Activated CD4-positive, alpha-beta T cell treated with anti-CD3 and anti-CD28 coated beads for 1 hour (primary cell): ENCODE measurements around the gene MAPK8.
"Not testable (repeated sequence)": the region's sequence is repeated elsewhere in the genome, so short reads cannot be mapped to it uniquely, and the experiment has no call there.

Experiments used
- DNase-seq: peaks from one replicate; pipeline ENCODE4 v3.0.0-alpha.2; 2020

Gene MAPK8

DNA sequence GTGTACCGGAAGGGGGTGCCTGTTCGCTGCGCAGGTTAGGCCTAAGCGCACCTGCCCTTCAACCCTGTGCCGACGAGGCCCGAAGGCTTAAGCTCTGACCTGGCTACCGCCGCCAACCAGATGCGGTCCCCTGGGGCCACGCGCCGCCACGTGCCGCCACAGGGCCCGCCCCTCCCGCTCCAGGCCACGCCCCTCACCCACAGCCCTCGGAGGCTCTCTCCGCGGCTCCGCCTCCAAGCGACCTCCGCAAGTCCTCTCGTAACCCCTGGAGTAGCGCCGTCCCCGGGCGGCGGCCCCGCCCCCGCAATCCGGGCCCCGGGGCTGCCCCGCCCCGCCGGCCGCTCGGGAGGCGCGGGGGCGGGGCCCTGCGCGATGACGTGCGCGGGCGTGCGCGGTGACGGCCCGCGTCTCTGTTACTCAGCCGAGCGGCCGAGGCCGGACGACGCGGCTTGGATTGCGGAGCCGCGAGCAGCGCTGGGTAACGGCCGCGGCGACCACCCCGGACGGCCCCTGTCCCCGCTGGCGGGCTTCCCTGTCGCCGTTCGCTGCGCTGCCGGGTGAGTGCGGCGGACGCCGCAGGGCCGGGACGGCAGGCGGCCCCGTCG lies at the start of gene MAPK8:
Gene MAPK8, plus strand, starts transcription at position 413 of the 605 bp plus-strand sequence. CDS start 94,984 bp downstream, outside the sequence.
- peak; percentile 88 for DNase-seq

DNA sequence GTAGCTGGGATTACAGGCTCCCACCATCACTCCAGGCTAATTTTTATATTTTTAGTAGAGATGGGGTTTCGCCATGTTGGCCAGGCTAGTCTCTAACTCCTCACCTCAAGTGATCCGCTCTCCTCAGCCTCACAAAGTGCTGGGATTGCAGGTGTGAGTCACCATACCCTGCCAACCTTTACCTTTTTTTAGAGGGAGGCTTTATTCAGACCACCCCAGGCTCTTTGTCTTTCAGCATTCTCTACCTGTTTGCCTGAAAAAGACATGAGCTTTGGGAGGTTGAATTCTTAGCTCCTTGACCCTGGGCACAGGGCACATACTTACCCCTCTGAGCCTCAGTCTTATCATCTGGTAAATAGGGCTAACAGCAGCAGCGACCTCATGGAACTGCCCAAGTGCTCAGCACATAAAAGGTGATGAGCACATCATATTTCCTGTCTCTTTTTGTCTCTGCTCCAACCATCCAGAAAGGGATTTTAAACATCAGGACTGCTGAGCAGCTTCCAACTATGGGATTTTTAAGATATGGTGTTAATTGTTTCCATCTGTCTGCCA lies 49.0 kb upstream of the MAPK8 start:
- DNase-seq = no peak

DNA sequence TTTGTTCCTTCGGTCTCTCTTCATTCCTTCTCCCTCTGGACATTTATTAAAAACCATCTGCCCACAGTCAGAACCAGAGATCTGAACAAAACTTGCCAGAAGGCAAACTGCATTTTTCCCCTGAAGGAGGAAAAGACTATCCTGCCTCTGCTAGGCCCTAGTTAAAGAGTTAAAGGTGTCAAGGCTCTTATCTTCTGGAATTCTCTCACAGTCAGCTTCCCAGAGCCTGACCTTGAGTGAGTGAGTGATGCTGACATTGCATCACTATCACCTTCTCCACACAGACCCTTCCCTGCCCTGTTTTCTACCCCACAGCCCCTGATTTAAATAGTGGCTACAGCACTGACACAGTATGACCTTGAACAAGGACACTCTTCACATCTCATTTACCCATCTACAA lies 48.4 kb upstream of the MAPK8 start:
- DNase-seq = no peak

DNA sequence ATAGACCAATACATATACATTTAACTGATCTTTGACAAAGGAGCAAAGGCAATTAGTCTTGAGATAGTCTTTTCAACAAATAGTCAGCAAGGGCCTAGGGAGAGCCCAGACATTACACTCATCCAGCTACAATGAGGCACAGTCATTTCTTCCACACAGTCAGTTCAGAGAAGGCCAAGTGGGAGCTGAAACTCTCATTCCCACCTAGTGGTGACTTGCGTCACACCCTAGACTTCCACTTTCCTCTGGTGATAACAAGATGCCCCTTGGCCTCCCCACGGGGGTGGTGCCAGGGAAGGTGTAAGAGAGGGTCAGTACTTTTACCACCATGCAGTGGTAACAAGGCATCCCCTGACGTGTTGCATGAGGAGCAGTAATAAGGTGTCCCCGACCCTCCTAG lies 39.9 kb upstream of the MAPK8 start:
- no peak for DNase-seq

DNA sequence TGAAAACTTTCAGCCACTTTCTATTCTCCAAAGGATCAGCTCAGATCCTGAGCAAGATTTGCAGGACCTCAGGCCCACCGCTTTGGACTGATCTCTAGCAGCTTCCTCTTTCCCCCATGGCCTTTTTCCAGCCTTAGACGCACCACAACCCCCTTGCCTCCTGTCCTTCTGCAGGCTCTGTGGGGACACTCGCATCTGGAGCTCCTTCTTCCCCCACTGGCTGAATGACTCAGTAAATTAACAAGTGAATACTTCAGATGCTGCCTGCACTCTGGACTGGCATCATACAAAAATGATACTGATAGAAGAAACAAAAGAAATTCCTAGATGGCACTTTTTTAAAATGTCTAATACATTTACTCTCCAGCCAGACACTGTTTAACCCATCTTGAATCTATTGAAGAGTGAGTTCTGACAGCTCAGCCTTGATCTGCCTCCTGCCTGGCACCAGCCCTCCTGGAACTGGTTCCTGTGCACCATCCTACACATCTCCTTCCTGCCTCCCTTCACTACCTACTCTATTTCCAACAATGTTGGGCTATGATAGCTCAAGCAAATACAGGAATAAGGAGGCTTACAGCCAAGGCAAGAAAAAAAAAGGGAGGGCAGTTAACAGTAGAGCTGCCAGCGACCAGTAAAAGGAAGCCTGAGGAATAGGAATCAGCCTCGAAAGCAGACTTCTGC lies 35.3 kb upstream of the MAPK8 start:
- DNase-seq = no peak

DNA sequence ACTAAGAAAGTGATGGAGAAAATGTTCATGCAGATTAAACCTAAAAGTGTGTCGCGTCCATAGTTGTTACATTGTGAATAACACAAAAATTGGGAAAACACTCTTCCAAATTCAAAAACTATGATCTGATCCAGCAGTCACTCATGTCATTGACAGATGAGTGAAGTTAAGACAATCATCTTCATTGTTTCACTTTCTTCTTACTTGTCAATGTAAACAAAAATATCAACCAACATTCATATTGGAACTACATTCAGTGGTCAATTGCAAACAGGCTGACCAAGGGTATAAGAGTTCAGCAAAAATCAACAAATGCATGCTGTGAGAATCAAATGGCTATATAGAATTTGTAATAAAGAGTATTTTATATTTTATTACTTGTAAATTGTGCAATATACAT lies 33.8 kb upstream of the MAPK8 start:
- DNase-seq = no peak

DNA sequence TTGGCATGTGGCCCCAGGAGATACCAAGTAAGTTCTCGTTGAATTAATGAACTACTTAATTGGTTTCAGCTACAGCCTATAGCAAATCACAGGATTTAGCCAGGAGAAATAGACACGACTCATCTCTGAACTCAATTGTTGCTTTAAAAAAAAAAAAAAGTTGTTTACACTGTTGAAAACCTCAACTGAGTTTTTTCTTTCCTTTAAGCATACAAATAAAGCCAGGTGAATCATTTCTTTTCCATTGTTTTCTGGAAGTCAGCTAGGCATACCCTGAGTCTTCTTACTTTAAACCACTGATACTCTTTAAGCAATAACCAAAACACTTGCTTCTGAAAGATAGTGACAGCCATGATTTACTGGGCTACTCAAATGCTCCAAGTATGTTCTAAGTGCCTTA lies 32.7 kb upstream of the MAPK8 start:
- DNase-seq = no peak

DNA sequence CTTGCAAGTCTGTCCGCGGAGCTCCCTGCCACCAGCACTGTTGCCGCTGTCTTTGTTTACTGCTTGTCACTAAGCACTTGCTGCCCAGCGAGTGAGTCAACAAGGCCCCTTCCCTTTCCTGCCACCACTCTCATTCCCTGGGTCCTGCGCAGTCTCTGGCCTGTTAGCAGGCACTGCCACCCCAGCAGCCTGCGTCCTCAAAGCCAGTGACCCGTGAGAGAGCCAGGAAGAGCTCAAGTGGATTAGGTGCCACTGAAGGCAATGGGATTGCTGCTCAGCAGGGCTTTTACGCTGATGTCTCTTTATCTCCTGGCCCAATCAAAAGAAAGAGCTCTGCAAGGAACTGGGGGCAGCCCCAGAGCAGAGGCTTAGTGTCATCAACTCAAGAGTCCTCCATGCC lies 31.8 kb upstream of the MAPK8 start, which contains the start of gene FRMPD2:
Gene FRMPD2, minus strand, starts transcription at position 61 of the 400 bp plus-strand sequence. CDS start 129 bp downstream, outside the sequence.
- DNase-seq = no peak

DNA sequence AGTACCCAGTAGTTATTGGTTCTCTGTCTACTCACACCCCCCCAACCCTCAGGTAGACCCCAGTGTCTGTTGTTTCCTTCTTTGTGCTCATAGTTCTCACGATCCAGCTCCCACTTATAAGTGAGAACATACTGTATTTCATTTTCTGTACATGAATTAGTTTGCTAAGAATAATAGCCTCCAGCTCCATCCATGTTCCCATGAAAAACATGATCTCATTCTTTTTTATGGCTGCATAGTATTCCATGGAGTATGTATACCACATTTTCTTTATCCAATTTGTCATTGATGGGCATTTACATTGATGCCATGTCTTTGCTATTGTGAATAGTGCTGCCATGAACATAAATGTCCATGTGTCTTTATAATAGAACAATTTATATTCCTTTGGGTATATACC lies 29.4 kb upstream of the MAPK8 start:
- no peak for DNase-seq

DNA sequence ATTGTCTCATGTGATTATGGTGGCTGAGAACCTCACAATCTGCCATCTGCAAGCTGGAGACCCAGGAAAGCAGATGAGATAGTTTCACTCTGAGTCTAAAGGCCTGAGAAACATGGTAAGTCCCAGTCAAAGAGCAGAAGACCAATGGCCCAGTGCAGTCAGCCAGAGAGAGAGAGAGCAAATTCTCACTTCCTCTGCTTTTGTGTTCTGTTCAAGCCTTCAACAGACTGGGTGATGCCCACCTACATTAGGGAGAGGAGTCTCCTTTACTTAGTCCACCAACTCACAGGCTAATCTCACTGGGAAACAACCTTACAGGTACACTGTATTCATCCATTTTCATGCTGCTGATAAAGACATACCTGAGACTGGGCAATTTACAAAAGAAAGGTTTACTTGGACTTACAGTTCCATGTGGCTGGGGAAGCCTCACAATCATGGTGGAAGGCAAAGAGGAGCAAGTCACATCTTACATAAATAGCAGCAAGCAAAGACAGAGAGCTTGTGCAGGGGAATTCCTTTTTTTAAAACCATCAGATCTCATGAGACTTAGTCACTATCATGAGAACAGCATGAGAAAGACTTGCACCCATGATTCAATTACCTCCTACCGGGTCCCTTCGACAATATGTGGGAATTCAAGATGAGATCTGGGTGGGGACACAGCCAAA lies 27.3 kb upstream of the MAPK8 start:
- DNase-seq = no peak

DNA sequence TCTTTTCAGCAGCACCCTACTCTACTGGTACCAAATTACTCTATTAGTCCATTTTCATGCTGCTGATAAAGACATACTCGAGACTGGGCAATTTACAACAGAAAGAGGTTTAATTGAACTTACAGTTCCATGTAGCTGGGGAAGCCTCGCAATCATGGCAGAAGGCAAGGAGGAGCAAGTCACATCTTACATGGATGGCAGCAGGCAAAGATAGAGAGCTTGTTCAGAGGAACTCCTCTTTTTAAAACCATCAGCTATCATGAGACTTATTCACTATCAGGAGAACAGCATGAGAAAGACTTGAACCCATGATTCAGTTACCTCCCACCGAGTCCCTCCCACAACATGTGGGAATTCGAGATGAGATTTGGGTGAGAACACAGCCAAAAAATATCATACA lies 24.8 kb upstream of the MAPK8 start:
- not testable (repeated sequence) for DNase-seq

DNA sequence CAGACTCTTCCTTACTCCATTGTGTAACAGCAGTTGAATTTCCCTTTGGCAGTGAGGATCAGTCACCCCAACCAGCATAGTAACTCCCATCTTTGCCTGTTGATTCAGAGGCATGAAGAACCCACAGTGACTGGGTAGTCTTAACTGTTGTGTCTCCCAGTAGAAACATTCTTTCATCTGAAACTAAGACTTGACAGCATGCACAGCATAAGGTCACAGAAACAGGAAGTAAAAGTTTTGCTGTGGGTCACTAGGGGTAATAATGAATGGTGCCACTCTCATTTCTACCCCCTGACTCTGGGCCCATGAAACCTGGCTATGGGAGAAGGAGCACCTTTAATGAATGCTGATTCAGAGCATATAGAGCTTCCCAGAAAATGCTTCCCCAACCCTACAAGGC lies 23.6 kb upstream of the MAPK8 start:
- DNase-seq = no peak

DNA sequence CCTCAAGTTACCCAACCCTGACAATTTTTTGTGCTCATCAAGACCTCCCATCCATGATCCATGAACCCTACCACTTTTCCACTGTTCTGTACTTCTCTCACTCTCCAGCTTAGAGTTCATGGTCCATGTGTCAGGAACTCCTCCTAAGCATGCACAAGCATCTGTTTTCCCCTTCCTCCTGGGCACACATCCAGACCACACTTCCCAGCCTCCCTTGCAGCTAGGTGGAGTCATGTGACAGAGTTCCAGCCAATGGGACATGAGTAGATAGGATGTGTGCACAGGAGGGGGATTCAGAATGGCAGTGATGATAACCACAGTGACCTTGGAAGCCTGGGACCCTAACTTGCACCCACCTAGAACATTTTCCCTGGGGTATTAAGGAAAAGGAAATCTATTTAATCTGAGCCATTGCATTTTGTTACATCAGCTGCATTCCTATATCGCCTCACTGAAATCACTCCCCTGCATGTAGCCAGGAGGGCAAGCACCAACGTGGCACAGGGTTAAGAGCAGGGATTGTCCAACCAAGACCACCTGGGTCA lies 22.4 kb upstream of the MAPK8 start:
- DNase-seq = no peak

DNA sequence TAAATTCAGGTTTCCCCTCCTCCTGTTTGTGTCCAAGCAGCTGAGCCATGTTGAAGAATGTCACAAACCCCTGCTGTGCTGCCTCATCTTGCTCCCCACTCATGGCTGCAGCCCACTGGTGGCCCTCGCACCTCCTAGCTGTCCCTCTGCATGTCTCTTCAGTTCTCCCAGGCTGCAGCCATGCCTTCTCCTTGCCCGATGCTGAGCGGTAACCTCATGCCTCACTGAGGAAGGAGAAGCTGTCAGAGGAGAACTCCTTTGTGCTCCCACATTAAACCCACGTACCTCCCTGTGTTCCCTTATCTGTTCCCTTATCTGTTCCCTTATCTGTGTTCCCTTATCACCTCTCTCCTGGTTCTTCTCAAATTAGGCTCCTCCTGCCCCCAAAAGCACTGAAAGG lies 21.7 kb upstream of the MAPK8 start:
- no peak for DNase-seq

DNA sequence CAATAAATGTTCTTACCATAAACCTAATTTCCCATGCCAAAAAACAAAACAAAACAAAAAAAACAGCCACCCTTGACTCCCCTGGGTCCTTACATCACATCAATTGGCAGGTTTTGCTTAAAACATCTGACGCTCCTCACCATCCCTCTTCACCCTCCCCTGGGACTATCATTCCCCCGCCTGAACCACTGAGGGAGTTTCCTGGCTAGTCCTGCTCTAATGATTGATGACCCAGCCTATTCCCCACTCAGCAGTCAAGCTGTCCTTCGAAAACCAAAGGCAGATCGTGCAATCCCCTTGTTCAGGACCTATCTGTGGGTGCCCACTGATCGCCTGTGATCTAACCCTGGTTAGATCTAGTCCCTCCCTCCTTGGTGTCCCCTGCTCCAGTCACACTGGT lies 20.8 kb upstream of the MAPK8 start:
- DNase-seq = no peak

DNA sequence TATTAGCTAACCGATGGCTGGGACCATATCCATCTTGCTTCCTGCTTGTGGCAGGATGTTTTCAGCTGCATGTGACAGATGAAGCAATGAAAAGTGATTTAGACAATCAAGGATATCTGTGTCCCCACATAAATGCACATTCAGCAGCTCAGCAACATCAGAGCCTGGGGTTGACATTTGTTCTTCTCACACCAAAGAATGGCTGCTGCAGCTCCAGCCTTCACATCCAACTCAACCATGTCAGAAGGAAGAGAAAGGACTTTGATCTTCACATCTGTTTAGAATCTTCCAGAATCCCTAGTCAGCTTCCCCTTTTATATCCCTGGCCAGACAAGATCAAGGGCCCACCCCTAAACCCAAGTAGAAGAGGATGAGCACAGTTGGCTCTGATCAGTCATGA lies 20.1 kb upstream of the MAPK8 start:
- no peak for DNase-seq

DNA sequence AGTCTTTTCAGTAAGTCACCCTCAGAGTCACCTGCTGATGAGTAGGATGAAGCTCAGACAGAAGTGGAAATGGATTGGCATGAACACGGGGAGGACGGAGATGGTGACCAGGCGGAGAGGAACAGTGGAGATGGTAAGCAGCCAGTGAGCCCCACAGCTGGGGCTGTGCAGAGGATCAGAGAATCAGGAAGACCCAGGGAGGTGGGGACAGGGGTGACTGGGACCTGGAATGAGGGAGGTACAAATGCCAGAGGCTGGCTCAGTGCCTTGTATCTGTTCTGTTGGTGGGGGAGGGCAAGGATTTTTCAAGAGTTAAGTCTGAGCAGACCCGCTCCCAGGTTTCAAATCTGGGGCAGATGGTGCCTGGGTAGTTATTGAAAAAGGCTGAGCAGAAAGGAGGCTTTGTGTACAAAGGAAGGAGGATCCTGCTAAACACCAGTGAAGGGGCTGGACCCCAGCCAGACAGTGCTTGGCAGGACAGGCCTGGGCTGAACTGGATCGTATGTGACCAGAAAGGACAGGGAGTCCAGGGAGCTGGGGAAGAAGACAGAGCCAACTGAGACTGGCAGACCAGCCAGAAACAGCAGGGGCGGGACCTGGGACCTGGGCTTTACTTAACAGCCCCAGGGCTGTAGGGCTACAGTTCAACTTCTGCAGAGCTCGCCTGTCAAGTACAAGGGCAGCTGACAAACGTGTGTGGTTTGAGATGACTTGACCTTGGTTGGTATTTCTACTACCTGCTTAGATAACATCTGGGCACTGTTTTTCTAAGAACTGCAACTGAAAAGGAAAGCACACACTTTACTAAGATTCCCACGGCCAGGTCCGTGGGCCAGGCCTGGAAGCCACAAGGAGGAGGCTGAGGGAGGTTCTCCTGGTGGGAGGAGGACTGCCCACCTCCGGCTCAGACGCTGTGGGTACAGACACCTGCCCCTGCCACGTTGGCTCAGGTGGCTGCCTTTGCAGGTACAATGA lies 18.8 kb upstream of the MAPK8 start:
- no peak for DNase-seq

DNA sequence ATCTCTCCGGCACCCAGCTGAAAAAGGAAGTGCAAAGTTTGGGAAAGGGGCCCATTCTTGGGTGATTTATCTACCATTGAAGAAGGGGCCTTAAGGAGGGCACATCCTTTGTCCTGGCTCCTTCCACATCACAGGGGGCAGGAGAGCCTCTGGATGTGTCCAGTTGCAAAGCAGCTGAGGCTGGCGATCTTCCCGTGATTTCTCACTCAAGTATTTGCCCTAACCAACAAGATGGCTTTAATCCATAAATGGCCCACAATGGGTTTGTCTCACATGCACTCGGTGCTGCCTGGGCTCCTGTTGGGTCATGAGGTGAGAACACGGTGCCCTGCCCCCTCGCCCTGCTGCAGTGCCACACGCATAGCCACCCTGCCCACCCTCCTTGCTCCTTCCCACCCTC lies 17.8 kb upstream of the MAPK8 start:
- no peak for DNase-seq

DNA sequence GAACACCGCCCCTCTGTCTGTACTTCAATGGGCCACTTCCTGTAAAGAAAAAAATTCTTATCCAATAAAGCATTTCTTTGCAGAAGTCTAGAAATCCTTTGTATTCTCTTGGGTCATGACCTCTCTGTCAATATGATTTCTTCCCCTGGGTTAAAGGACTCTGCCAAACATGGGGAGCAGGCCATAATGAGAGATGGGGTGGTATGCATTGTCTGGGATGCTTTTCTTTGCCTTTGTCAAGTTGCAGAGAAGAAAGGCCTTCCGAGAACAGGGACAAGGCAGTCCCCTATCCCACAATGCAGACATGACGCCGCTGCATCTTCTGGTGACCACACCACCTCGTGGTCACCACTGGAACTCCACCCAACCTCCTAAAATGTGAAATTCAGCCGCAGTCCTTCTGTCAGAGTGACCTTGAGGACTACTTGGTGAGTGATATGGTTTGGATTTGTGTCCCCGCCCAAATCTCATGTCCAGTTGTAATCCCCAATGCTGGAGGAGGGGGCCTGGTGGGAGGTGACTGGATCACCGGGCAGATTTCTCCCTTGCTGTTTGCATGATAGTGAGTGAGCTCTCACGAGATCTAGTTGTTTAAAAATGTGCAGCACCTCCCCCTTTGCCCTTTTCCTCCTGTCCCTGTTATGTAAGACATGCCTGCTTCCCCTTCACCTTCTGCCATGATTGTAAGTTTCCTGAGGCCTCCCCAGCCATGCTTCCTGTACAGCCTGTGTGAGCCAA lies 16.8 kb upstream of the MAPK8 start:
- DNase-seq = no peak

DNA sequence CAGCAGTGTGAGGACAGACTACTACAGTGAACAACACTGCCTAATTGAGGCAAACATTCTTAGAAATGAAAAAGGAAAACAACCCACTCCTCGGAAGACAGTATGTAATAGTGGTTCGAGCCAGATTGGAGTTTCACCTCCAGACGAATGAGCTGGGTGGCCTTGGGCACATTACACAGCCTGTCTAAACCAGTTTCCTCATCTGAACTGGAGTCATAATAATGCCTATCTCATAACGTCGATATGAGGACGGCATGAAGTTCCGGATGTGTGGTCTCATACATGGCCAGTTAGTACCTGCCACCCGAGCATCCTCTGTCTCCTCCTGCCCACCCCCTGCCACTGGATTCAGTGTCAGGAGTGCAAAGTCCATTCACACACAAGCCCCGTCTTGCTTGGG lies 16.2 kb upstream of the MAPK8 start:
- no peak for DNase-seq

DNA sequence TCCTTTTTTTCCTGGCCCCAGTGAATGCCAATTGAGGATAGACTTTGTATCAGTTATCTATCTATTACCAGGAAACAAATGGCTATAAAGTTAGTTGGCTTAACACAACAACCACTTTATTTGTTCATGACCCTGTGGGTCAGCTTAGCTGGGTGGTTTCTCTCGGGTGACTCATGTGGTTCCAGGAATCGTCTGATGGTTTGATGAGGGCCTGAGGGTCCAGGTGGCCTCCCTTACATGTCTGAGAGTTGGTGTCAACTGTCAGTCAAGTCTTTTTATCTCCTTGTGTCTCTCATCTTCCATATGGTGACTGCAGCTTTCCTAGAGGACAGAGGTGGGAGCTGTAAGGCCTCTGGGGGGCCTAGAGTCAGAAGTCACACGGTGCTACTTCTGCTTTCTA lies 15.3 kb upstream of the MAPK8 start:
- no peak for DNase-seq

DNA sequence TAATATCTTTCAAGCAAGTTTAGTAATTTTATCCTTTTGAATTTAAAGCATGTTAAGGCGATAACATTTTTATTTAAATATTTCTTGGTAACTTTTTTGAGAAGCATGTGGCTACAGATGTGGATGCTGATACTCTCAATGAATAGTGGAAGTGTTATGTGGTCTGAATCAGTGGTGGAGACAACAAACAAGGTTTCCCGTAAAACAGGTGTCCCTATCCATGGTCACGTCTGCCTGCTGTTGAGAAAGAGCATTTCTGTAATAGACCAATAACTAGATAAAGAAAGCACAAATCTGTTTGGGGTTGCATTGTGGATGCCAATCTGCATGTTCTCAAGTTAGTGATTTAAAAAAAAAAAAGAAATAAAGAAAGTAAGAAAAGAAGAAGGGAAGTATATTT lies 13.9 kb upstream of the MAPK8 start:
- DNase-seq = no peak
